Hepatocyte (in vitro differentiated cells): ENCODE data around the gene KDM4C. TPM values are rescaled to one million over a fixed set of nuclear protein-coding genes. Genes with fewer than 3 reads are reported as not detected.

ENCODE experiments used
- DNase-seq: peaks from one replicate; pipeline ENCODE4 v3.0.0-alpha.2; 2016; ENCODE audit warnings: low spot score
- H2AFZ ChIP-seq: fragments of 200-600 bp; sonication (generic); 2 replicates; pipeline ENCODE4 v1.6.0; 2016; ENCODE audit warnings: antibody characterized with exemption, mild to moderate bottlenecking
- H3K27ac ChIP-seq: fragments of 200-600 bp; sonication (generic); 2 replicates; pipeline ENCODE4 v1.5.1; 2016; ENCODE audit warnings: mild to moderate bottlenecking
- H3K27me3 ChIP-seq: fragments of 200-600 bp; sonication (generic); 2 replicates; pipeline ENCODE4 v1.6.1; 2016
- H3K36me3 ChIP-seq: fragments of 200-600 bp; sonication (generic); replicated peaks from 2 replicates; pipeline ENCODE4 v1.5.1; 2016; ENCODE audit warnings: low read depth; ENCODE audit not compliant: insufficient read depth
- H3K4me1 ChIP-seq: fragments of 200-600 bp; sonication (generic); 2 replicates; pipeline ENCODE4 v1.5.1; 2016; ENCODE audit warnings: mild to moderate bottlenecking, moderate library complexity; ENCODE audit not compliant: insufficient read depth
- H3K4me2 ChIP-seq: fragments of 200-600 bp; sonication (generic); 2 replicates; pipeline ENCODE4 v1.6.0; 2016
- H3K4me3 ChIP-seq: fragments of 200-600 bp; sonication (generic); 2 replicates; pipeline ENCODE4 v1.5.1; 2016; ENCODE audit warnings: mild to moderate bottlenecking
- H3K79me2 ChIP-seq: fragments of 200-600 bp; sonication (generic); 2 replicates; pipeline ENCODE4 v1.6.0; 2017; ENCODE audit warnings: mild to moderate bottlenecking
- H3K9me2 ChIP-seq: fragments of 200-600 bp; sonication (generic); replicated peaks from 2 replicates; pipeline ENCODE4 v1.6.0; 2017; ENCODE audit warnings: mild to moderate bottlenecking; ENCODE audit not compliant: insufficient read depth
- H3K9me3 ChIP-seq: fragments of 200-600 bp; sonication (generic); 2 replicates; pipeline ENCODE4 v1.5.1; 2016; ENCODE audit warnings: low read depth, mild to moderate bottlenecking
- H4K20me1 ChIP-seq: fragments of 200-600 bp; sonication (generic); 2 replicates; pipeline ENCODE4 v1.6.0; 2016; ENCODE audit warnings: mild to moderate bottlenecking; ENCODE audit not compliant: insufficient read depth, poor library complexity, severe bottlenecking
- CTCF ChIP-seq: fragments of 200-600 bp; sonication (generic); IDR thresholded peaks from 2 replicates; pipeline ENCODE4 v1.5.1; 2016; ENCODE audit warnings: antibody characterized with exemption, mild to moderate bottlenecking; ENCODE audit not compliant: poor library complexity
- EZH2 ChIP-seq: fragments of 200-600 bp; sonication (generic); IDR thresholded peaks from 2 replicates; pipeline ENCODE4 v1.6.1; 2016; ENCODE audit warnings: antibody characterized with exemption, mild to moderate bottlenecking, borderline replicate concordance
- EZH2phosphoT487 ChIP-seq: fragments of 200-600 bp; sonication (generic); IDR thresholded peaks from one replicate; pipeline ENCODE4 v1.6.1; 2018; ENCODE audit warnings: antibody characterized with exemption, mild to moderate bottlenecking, low read depth, moderate library complexity; ENCODE audit not compliant: unreplicated experiment, severe bottlenecking
- WGBS: methylation state at CpG from one replicate; pipeline ENCODE4 v1.1.6; 2016; ENCODE audit warnings: low lambda C conversion rate; ENCODE audit errors: missing lambda C conversion rate; 5-methylcytosine and 5-hydroxymethylcytosine counted together
- polyA plus RNA-seq: library from polyadenylated mRNA; unstranded; fragments of >200 nt; fragmentation: Nextera tagmentation; extraction: Ambion mirVana; gene quantifications from 2 replicates; pipeline ENCODE4 v1.2.1, GENCODE V29; 2016
- total RNA-seq: library from RNA; depleted of rRNA; stranded (reverse); fragments of >200 nt; gene quantifications from 2 replicates; pipeline ENCODE4 v1.2.3, GENCODE V29; 2014

The KDM4C gene
- total and polyA plus RNA-seq, 2 experiments from 2014 or later, result 16.1 to 28.7 TPM

GRCh38 chr9:7111413-7111812 lies 353.6 kb downstream of the KDM4C start:
- Histone ChIP-seq H3K27me3 (no peaks in the 10 kb centered on the region), H3K9me2 (no peaks in the 10 kb centered on the region), H4K20me1 (no peaks in the 10 kb centered on the region), H3K4me1 (no peaks in the 10 kb centered on the region), H3K36me3 (no peaks in the 10 kb centered on the region), H3K27ac (no peak overlapping the region), H3K4me2 (no peak overlapping the region), H3K4me3 (no peak overlapping the region), H2AFZ (no peak overlapping the region), H3K9me3 (no peaks in the 10 kb centered on the region), H3K79me2 (no peaks in the 10 kb centered on the region)
- TF ChIP-seq EZH2 (no peak), CTCF (no peak), EZH2phosphoT487 (no peak)
- DNase-seq, result no peak
- 98% methylated on average over 3 of the region's 3 CpGs for WGBS

GRCh38 chr9:7115606-7116005 lies 357.8 kb downstream of the KDM4C start:
- H4K20me1 ChIP-seq, result no peaks in the 10 kb centered on the region
- no peak for DNase-seq
- no peak overlapping the region for H3K27ac ChIP-seq
- H3K9me3 ChIP-seq, result no peaks in the 10 kb centered on the region
- TF ChIP-seq CTCF (no peak), EZH2 (no peak), EZH2phosphoT487 (no peak)
- no peaks in the 10 kb centered on the region for H3K36me3 ChIP-seq
- no peaks in the 10 kb centered on the region for H3K27me3 ChIP-seq
- H3K79me2 ChIP-seq, result no peaks in the 10 kb centered on the region
- no peaks in the 10 kb centered on the region for H3K4me1 ChIP-seq
- no peak overlapping the region for H3K4me3 ChIP-seq
- no peak overlapping the region for H3K4me2 ChIP-seq
- H2AFZ ChIP-seq, result no peak overlapping the region
- WGBS, result 84% methylated on average over 1 of the region's 1 CpG
- H3K9me2 ChIP-seq, result no peaks in the 10 kb centered on the region

- H3K79me2 ChIP-seq, result no peaks in the 10 kb centered on the region
- H3K27me3 ChIP-seq, result no peaks in the 10 kb centered on the region
- TF ChIP-seq CTCF (no peak), EZH2phosphoT487 (no peak), EZH2 (no peak)
- H3K9me2 ChIP-seq, result no peaks in the 10 kb centered on the region
- no peak overlapping the region for H3K27ac ChIP-seq
- WGBS, result 80% methylated on average over 6 of the region's 6 CpGs
- no peak for DNase-seq
- H3K4me2 ChIP-seq, result no peak overlapping the region
- no peak overlapping the region for H2AFZ ChIP-seq
- H3K9me3 ChIP-seq, result no peaks in the 10 kb centered on the region
- H3K36me3 ChIP-seq, result no peaks in the 10 kb centered on the region
- no peaks in the 10 kb centered on the region for H4K20me1 ChIP-seq
- no peak overlapping the region for H3K4me3 ChIP-seq
- H3K4me1 ChIP-seq, result no peaks in the 10 kb centered on the region
Observed at GRCh38 chr9:7117676-7118561, 360.1 kb downstream of the KDM4C start.
